Thoracic aorta (tissue), 2 donors: ENCODE measurements around the gene LMO1. TPM values are rescaled to one million over a fixed set of nuclear protein-coding genes. Genes with fewer than 3 reads are reported as not detected.

Experiments used
- ATAC-seq: fragments of 150-250 bp; one replicate; pipeline ENCODE4 v1.8.0; 2017; ENCODE audit warnings: low read depth; ENCODE audit not compliant: insufficient number of reproducible peaks, low FRiP score
- DNase-seq: peaks from one replicate; pipeline ENCODE4 v3.0.0-alpha.2; 2020; ENCODE audit warnings: low spot score
- H3K27ac ChIP-seq, 2 donors: fragments of 200-600 bp; sonication (generic); 1 replicate in 1 of 2; 2 replicates in 1 of 2; pipeline ENCODE4 v1.5.1; 2016; ENCODE audit warnings: mild to moderate bottlenecking in 2 of 2, moderate library complexity in 2 of 2
- H3K27me3 ChIP-seq: fragments of 200-600 bp; sonication (generic); replicated peaks from 2 replicates; pipeline ENCODE4 v1.6.0; 2016; ENCODE audit warnings: mild to moderate bottlenecking; ENCODE audit not compliant: insufficient read depth
- H3K36me3 ChIP-seq: fragments of 200-600 bp; sonication (generic); one replicate; pipeline ENCODE4 v1.5.1; 2016
- H3K4me1 ChIP-seq, 2 donors: fragments of 200-600 bp; sonication (generic); 1 replicate in 1 of 2; 2 replicates in 1 of 2; pipeline versions ENCODE4 v1.5.1 to v1.6.0; 2016; ENCODE audit warnings: low read depth in 2 of 2, mild to moderate bottlenecking in 1 of 2; ENCODE audit not compliant: control insufficient read depth in 1 of 2
- H3K4me3 ChIP-seq: fragments of 200-600 bp; sonication (generic); 2 replicates; pipeline ENCODE4 v1.5.1; 2016; ENCODE audit warnings: mild to moderate bottlenecking
- H3K9me3 ChIP-seq: fragments of 200-600 bp; sonication (generic); 2 replicates; pipeline ENCODE4 v1.5.1; 2016
- total RNA-seq, 2 donors: library from RNA; depleted of rRNA; stranded (reverse); fragments of >200 nt; gene quantifications; one replicate each; pipeline versions ENCODE4 v1.1.0 to v1.2.3, GENCODE V29; 2016
- TF ChIP-seq, protein P1 (sequence below): fragments of 200-600 bp; sonication (generic); IDR thresholded peaks from one replicate; pipeline ENCODE4 v1.5.1; 2019; ENCODE audit warnings: antibody characterized with exemption

Gene LMO1
- total RNA-seq, 2 donors from 2014 or later, result not detected

DNA sequence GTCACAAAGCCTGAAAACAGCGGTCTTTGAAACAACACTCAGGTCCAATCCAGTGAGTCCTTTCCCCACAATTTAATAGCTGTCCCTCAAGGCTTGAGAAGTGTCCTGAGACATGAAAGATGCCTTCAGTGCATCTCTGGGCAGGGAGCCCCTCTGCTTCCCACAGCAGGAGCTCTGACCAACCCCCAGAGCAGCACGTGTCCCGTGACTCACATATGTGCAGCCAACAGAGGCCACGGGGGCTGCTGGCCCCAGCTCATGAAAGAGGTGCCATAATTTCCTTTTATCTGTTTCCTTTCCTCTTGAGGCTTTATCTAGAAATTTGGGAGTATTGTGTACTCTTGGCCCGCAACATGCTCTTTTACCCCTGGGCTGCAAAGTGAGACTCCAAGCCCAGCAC lies 33.2 kb upstream of the LMO1 start:
- TF ChIP-seq, protein P1, sequence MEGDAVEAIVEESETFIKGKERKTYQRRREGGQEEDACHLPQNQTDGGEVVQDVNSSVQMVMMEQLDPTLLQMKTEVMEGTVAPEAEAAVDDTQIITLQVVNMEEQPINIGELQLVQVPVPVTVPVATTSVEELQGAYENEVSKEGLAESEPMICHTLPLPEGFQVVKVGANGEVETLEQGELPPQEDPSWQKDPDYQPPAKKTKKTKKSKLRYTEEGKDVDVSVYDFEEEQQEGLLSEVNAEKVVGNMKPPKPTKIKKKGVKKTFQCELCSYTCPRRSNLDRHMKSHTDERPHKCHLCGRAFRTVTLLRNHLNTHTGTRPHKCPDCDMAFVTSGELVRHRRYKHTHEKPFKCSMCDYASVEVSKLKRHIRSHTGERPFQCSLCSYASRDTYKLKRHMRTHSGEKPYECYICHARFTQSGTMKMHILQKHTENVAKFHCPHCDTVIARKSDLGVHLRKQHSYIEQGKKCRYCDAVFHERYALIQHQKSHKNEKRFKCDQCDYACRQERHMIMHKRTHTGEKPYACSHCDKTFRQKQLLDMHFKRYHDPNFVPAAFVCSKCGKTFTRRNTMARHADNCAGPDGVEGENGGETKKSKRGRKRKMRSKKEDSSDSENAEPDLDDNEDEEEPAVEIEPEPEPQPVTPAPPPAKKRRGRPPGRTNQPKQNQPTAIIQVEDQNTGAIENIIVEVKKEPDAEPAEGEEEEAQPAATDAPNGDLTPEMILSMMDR, result no peak
- DNase-seq, result no peak

DNA sequence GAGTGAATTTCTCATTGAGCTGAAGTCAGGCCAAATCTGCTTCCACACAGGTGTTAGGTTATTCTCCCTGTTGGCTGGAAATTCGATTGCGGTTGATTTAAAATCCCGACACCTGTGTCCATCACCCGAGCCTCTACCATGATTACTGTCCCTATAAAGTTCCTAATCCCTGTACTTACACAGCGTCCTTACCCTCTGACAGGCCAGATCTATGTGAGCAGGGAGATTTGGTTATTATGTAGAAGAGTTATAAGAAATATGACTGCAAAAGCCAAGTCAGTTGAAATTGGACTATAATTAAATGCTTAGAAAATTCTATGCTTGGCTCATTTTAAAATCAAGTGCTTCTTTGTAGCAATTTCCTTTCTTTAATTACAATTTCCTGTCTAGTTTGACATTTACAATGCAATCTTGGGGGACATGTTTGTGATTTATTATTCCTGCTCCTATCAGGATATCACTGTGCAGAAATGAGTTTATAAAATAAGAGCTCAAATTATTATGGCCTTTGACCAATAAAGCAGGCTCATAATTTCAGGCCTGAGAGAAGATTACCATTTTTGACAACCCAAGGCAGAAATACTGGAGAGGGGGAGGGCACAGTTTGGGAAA lies 32.5 kb upstream of the LMO1 start:
- no peaks in the 10 kb centered on the region for H3K36me3 ChIP-seq
- no peaks in the 10 kb centered on the region for H3K4me1 ChIP-seq
- no peak overlapping the region for H3K4me3 ChIP-seq
- TF ChIP-seq, protein P1, result no peak
- H3K9me3 ChIP-seq, result no peaks in the 10 kb centered on the region
- ATAC-seq, result no peak
- H3K27ac ChIP-seq, result no peak overlapping the region
- no peak for DNase-seq
- no peaks in the 10 kb centered on the region for H3K27me3 ChIP-seq

More for the DNA sequence above, 33.2 kb upstream of the LMO1 start:
- no peaks in the 10 kb centered on the region for H3K4me1 ChIP-seq
- H3K9me3 ChIP-seq, result no peaks in the 10 kb centered on the region
- no peak overlapping the region for H3K27ac ChIP-seq
- no peak for ATAC-seq
- no peaks in the 10 kb centered on the region for H3K27me3 ChIP-seq
- no peak overlapping the region for H3K4me3 ChIP-seq
- no peaks in the 10 kb centered on the region for H3K36me3 ChIP-seq

DNA sequence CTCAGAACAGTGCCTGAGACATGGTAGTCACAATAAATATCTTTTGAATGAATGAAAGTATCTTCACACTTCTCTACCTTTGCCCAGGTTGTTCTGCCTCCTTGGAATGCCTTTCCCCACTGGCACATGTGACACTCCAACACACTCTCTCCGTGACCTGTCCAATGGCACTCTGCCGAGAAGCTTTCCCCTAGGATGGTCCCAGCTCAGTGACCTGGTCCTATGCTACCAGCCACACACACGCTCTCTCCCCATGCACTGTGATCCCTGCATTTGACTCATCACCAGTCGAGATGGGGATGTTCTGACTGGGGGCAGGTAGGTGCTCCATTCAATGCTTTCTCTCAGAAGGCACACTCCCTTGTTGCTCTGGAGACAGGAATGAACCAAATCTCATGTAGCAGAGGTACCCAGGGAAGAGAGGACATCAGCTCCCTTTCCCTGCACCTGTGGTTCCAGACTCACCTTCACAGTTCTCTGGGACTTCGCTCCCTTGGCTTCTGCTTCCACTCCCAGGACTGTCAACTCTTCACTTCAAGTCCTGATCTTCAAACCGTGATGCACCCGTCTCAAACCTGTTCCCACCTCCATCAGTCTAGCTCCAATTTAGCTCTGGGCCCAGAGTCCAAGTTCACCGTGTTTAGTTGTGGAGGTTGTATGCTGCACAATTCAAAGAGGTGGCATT lies 30.7 kb upstream of the LMO1 start:
- DNase-seq, result no peak
- TF ChIP-seq, protein P1, result no peak
- no peaks in the 10 kb centered on the region for H3K4me1 ChIP-seq
- H3K27ac ChIP-seq, result no peak overlapping the region
- no peaks in the 10 kb centered on the region for H3K9me3 ChIP-seq
- no peaks in the 10 kb centered on the region for H3K36me3 ChIP-seq
- no peak for ATAC-seq
- H3K4me3 ChIP-seq, result no peak overlapping the region
- no peaks in the 10 kb centered on the region for H3K27me3 ChIP-seq

DNA sequence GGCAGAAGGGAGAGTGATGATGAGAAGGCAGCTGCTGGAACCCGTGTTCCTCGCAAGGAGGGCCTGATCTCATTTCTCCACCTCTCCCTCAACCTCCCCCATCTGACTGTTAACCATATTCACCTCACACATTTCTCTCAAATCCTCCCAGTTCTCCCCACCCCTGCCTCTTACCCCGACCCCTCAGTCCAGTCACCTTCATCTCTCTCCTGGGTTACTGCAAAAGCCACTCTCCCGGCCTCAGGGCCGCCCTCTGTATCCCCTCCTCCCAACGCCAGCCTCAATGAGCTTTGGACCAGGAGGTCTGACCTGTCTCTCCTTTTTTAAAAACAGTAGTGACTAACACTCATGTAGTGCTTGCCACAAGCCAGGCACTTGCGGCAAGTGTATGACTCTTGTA lies 29.5 kb upstream of the LMO1 start:
- ATAC-seq (no peak), DNase-seq (no peak)
- Histone ChIP-seq H3K27me3 (no peaks in the 10 kb centered on the region), H3K4me3 (no peak overlapping the region), H3K9me3 (no peaks in the 10 kb centered on the region), H3K27ac (no peak overlapping the region), H3K4me1 (no peaks in the 10 kb centered on the region), H3K36me3 (no peaks in the 10 kb centered on the region)
- TF ChIP-seq, protein P1, result no peak

DNA sequence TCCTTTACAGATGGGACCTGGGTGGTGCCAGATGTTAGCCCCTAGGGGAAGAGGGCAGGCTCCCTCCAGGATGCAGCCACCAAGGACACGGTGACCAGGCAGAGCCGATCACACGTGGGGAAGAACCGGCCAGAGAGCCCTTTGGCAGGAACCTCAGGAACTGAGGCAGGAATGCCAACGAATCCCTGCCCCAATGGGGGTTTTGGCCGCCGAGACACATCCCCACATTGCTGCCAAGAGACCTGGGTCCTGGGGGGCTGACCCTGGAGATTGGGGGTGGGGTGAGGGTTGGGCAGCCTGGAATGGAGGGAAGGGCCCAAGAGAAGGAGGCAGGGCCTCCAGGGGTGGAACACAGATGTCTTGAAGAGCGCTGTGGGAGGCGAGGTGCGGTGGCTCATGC lies 28.7 kb upstream of the LMO1 start:
- DNase-seq, result no peak
- H3K4me3 ChIP-seq, result no peak overlapping the region
- no peak for ATAC-seq

More for the DNA sequence above, 28.7 kb upstream of the LMO1 start:
- TF ChIP-seq, protein P1, result no peak
- H3K27ac ChIP-seq, result no peak overlapping the region
- H3K9me3 ChIP-seq, result no peaks in the 10 kb centered on the region
- no peaks in the 10 kb centered on the region for H3K36me3 ChIP-seq
- H3K27me3 ChIP-seq, result no peaks in the 10 kb centered on the region
- no peaks in the 10 kb centered on the region for H3K4me1 ChIP-seq
